ENCODE data around the gene F2R.
A peak's percentile ranks its signal among the peaks of the same experiment; 100 is the strongest.

F2R gene

DNA sequence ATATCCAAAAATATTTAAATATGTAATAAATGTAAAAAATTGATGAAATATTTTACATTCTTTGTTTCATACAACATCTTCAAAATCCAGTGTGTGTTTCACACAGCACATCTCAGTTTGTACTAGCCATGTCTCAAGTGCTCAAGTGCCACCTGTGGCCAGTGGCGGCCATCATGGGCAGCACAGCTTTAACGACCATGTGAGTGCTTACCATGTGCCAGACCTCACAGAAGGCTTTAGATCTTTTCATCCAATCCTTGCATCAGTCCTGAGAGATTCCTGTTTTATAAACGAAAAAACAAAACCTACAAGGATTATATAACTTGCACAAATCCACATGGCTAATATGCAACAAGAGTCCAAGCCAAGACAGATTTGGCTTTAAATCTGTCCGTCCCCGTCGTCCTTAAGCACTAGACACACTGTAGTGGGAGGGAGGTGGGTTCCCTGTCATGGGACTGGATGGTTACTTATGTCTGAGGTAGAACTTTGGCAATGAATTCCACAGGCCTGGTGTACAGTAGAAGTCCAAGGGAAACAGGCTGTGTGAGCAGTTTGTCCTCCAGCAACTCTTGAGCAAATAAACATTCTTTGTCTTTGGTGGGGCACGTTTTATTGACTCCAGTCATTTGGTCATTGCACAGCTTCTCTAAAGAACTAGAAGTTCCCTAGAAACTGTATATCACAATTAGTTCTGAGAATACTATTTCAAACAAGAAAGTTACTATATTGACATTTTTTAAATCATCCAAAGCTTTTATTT is 25.0 kb upstream of the F2R start:
- DNase-seq (ENCODE audit: low read depth), result no peak

DNA sequence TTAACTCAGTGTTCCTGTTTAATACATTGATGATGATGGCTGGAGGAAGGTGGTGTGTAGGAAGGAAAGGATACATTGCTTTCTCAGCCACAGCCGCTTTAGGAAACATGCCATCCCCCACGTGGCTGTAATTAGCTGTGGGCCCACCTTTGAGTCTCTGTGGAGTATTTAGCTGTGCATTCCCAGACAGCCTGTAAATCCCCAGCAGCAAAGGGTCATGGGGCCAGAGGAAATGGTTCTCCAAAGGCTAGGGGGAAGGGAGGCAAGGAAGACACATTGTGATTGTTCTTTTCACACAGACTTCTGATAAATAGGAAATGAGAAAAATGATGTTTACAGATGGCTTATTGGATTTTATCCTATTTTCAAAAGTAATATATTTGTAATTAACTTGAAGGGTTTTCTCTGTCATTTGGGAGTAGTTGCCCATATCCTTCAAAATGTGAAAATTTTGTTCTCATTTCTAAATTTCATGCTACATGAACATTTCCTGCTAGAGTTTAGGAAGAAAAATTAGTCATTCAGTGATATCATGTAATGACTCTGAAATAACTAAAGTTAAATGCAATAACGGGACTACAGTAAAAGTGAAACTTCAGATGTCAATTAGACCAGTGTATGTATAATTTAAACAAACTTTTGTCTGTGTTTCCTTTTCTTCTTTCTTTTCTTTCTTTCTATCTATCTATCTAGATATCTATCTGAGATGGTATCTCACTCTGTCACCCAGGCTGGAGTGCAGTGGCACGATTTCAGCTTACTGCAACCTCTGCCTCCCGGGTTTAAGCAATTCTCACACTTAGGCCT is 24.3 kb upstream of the F2R start:
- DNase-seq (ENCODE audit: low read depth), result no peak

DNA sequence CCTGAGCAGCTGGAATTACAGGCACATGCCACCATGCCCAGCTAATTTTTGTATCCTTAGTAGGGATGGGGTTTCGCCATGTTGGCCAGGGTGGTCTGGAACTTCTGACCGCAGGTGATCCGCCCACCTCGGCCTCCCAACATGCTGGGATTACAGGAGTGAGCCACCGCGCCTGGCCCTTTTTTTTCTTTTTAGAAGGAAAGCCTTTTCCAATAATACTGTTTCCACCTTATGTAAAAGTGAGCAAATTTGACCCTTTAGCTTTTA is 23.7 kb upstream of the F2R start:
- DNase-seq (ENCODE audit: low read depth), result no peak

DNA sequence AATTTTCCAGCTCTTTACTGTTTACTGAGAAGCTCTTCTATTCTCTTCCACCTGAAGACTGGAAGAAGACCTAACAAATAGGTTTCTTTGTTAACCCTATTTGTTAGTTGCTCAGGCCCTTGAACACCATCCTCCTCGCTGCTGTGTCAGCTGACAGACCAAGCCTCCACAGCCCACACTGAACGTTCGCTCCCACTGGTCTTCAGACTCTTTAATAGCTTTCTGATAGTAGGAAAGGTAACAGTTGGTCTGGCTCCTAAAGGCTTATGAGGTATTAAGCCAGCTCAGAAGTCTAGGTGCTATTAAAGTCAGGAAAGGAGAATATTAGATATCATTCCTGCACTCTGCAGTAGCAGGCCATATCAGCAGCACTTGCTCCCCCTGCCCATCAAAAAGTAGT is 23.3 kb upstream of the F2R start:
- no peak for DNase-seq (ENCODE audit: low read depth)

DNA sequence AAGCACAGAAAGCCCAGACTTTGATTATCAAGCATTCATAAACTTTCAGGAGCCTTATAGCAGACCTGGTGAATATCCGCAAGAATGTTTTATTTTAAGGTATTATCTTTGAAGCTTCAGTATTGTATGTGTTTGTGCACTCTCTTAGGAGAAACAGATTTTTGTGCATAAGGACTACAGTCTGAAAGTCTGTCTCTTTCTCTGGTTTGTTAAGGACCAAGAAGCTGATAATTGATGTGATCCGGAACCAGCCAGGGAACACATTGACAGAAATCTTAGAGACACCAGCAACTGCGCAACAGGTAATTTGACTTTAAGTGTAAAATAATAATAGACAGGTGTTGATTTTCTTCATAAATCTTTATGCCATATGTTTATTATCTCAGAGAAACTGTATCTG is 22.8 kb upstream of the F2R start:
- no peak for DNase-seq (ENCODE audit: low read depth)

DNA sequence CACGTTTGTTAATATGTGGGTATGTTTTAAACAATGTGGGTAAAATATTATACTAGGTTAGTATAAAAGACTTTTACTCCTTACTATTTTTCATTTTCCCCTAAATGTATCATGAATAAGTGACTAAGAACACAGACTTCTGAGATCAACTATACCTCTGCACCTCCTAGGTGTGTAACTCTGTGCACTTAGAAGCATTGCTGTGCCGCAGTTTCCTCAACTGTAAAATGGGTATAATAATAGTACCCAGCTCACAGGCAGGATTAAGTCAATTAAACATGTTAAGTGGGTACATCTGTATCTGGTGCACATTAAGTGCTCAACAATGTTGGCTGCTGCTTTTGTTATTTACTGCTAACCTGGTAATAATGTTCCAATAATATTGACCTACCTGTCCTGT is 21.6 kb upstream of the F2R start:
- no peak for DNase-seq (ENCODE audit: low read depth)

DNA sequence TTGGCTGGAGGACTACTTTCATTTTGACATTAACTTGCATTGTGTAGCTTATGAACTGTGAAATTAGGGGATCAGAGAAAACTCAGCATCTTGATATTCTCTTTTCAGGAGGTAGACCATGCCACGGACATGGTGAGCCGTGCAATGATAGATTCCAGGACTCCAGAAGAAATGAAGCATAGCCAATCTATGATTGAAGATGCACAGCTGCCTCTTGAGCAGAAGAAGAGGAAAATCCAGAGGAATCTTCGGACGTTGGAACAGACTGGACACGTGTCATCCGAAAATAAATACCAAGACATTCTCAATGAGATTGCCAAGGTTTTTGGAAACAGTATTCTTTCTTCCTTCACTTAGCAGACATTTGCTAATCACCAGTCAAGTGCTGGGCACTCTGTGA is 20.6 kb upstream of the F2R start:
- DNase-seq (ENCODE audit: low read depth), result no peak

DNA sequence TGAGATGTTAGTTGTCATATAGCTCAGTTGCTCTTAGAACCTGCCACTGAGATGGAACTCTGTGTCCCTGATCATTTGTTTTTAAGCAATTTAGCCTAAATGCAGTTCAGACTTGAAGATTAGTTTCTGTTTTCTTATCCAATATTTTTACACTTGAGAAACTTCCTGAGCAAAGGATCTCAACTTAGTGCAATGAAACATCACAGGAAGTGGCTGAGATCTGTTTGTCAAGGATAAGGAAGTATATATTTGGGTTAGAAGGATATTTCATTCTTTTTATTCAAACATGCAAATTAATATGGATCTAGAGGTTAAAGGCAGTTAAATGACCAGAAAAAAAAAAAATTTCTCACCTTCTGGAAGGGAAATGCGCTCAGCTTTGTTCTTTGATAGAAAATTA is 19.7 kb upstream of the F2R start:
- no peak for DNase-seq (ENCODE audit: low read depth)

DNA sequence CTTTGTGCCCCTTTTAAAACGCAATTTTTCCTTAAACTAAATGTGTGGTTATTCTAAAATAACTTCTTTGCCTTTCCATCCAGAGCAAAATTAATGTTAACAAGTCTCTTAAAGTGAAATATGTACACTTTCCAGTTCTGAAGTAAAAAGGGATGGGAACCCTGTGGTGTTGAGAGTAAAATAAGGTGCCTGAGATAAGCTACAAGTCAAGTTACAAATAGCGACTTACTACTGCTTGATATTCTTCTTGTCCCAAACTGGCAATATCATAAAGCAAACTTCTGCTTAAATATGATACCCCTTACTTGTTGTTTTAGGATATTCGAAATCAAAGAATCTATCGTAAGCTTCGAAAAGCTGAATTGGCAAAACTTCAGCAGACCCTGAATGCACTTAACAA is 18.3 kb upstream of the F2R start:
- no peak for DNase-seq (ENCODE audit: low read depth)

DNA sequence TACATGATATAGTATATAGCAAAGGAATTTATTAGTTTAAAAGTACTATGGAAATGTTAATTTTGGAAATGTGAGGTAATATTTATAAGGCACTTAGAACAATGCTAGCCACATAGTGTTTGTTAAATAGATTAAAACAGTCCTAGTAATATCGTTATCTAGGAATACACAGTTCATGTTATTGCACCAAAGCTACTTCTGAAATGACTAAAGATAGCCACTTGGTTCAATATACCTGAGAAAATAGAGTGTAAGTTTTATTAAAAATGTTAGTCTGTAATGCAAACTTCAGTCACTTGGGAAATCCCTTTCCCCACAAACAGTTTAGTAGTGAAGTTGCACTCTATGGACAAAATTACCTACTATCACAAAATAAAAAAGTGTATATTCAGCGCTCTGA is 15.4 kb upstream of the F2R start:
- DNase-seq (ENCODE audit: low read depth), result no peak

DNA sequence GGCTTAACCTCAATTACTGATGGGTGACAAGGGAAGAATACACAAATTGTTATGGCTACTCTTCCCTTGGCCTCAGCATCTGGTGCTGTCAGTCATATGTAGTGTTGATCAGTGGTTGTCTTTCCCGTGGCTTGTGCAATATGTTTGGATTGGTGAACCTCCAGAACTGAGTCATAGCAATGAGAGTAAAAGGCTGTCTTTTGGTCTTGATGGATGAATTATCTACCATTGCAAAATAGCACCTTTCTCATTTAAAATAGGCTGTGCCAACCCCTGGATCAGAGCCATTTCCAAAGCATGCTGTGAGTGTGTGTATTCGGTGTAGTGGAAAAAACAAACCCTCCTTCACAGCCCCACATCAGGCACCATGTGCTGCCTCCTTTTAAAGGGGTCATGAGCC is 14.6 kb upstream of the F2R start:
- no peak for DNase-seq (ENCODE audit: low read depth)

DNA sequence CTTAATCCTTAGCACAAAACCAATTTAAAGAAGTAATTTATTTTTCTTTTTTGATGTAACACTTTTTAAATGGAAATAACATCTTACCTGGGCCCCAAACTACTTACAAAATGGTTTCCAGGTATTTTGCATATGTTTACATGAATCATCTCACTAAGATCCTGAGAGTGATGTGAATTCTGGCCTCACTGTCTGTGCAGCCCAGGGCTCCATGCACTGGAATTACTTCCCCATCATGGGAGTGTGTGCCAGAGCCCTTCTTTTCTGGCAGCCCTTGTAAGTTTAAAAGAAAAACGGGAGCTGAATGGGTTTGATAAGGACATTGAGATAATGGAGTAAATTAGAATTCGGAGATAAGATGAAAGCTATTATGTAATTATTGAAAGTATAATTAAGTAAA is 12.2 kb upstream of the F2R start:
- DNase-seq (ENCODE audit: low read depth), result no peak

DNA sequence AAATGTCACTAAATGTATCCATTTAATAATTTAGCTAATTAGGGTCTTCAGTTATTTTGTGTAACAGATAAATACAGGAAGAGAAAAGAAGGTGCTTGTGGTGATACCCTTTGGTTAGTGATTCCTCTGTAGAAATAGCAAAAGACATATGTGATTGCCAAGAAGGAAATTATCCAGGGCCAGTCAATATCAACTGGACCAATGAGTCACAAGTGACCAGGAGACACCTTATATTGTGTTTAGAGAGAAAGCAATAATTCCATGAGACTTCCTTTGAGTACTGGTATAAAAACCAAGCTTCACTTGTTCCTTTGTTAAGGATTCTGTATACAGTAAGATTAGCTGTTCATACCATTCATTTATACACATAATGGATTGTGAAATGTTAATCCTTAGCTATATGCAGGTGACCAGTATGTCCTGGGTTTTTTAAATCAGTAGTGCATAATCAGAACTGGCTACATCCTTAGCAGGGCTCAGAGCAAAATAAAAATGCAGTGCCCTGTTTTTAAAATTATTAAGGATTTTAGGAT is 11.7 kb upstream of the F2R start:
- DNase-seq (ENCODE audit: low read depth), result no peak

DNA sequence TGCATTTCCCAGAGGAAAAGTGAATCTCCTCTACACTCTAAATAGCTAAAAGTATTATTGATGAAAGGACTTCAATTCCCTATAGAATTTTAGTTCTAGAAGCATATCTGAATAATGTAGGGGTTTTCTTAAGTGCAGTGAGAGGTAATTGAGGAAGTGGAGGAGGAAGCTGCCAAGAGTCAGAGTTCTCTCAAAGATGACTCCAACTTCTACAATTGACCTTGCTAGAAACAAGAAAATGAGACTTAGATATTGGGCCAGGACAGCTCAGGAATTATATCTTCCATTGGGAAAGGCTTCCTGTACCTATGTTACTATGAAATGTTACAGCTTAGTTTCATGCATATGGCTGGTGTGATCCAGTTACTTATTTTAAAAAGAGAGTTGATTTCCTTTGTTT is 10.4 kb upstream of the F2R start:
- DNase-seq (ENCODE audit: low read depth), result no peak

DNA sequence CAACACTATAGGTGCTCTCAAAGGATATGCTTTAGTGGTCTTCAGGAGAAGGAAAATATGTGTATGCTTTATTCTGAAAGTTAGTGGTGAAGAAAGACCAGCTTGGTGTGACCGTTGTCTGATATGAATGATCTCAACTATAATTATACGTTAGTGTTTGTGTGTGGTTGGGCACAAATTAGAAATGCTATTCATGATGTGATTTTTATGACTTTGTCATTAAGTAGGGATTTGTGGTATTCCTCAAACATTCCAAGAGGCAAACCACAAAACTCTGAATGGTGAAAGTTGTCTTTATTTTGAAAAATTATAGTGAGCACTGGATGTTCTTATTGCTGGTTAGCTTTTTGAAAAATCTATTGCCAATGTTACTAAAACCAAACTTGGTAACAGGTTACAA is 6.2 kb upstream of the F2R start:
- DNase-seq (ENCODE audit: low read depth), result peak; percentile 73

DNA sequence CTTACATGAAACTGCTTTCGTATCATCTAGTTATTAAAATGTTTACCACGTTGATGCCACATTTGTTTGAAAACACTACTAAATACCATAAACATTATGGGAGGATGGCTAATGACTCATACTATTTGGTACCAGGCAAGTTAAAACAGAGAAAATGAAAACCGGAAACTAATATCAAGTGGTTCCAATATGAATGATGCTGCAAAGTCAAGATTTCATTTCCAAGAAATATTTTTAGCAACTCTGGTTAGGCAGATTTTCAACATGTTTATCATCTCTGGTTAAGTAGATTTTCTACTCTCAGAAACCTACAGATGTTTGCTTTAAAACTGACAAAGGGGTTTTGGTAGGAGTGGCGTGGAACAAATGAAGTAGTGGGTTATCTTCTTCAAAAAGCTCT is 4.9 kb upstream of the F2R start:
- no peak for DNase-seq (ENCODE audit: low read depth)

DNA sequence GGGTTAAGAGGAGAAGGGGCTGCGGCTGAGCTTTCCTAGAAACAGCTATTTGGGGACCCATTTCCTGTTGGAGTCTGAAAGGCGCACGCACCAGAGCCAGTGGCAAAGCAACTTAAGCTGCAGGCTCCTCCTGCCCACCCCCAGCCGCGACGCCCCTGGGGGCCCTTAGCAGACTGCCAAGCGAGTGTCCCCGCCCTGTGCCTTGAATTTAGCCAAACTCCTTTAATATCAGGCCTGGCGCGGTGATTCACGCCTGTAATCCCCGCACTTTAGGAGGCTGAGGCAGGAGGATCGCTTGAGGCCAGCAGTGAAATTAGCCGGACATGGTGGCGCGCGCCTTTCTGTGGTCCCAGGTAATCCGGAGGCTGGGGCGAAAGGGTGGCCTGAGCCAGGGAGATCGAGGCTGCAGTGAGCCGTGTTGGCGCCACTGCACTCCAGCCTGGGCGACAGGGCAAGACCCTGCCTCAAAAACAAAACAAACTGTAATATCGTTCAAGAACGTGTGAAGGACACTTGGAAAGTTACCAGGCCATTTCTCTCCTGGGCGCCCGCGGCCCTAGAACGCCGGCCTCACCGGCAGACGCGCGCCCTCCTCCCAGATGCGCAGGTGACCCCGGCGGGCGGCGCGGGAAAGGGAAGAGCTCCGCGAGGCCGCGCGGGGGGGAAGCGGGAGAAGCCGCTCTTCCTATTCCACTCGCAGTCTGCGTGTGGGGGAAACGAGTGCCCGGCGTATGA is 1.0 kb upstream of the F2R start:
- DNase-seq (ENCODE audit: low read depth), result no peak

DNA sequence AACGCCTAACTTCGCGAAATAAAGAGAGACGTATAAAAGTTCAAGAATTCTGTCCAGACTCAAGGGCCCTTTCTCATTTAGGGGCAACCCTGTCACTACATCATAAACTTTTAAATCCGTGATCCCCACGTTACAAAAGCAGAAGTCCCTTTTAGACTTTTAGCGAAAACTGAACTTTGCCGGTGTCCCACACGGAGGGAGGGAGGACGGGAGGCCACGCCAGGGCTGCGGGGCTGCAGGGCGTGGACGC is 515 bp upstream of the F2R start:
- DNase-seq (ENCODE audit: low read depth), result no peak

DNA sequence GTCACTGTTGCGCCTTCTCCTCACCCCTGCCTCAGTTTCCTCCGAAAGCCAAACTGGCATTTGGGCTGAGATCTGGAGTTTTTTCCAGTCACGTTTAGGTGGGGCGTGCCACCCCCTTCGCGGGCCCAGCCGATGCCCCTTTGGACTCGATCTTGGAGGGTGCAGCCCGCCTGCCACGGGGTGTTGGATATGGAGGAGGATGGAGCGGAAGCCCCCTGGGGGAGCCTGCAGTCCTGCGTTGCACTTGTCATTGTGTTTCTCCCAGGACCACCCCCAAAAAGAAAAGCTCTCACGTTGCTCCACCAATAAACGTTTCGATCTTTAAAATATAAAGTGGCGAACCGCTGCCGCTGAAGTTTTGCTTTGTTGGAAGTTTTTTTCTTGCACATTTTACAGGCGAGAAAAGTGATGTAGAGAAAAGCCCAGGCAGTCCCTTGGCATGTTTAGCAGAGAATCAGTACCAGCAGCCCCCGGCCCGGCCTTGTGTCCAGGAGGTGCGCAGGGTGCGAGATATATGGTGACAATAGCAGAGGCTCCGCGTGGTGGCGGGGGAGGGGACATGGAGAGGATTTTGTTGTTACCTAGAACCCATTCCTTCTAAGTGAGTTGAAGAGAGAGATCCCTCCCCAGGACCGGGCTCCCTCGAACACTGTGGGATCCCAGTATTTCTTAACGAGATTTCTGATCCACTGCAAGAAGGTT is 681 bp downstream of the F2R start:
- no peak for DNase-seq (ENCODE audit: low read depth)

DNA sequence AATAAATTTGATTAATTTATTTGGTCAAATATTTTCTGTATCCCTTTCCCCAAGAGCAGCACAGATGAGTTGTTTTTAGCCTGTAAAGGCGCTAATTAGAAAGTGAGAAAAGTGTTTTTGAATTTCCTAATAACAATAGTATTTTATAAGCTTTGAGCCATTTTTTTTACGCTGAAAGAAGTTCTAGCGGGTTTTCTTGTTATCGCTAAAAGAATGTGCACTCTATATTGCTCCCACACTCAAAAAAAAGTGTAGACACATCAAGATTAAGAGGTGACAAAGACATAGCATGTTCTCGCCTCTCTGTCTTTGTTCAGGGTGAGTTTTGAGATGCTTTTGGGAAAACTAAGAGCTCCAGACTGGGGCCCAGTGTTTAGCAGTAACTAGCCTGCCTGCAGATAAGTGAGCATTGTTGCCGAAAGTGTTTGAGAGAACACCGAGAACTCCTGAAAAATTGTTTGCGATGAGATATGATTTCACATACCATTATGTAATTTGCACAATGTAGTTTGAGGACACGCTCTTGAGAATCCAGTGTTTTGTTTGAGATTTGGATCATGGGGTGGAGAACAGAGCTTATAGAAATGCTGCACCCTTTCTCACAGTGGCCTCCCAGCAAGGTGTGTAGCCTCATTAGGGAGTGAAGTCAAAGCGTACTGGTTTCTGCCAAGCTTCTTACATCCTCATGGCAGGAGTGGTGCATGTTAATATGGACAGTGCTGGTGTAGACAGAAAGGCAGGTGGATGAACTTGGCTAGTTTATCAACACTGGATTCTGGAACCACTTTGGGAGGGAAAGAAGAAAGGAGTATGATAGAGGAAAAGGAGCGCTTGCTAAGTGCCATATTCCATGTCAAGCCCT is 1.5 kb downstream of the F2R start:
- DNase-seq (ENCODE audit: low read depth), result no peak

DNA sequence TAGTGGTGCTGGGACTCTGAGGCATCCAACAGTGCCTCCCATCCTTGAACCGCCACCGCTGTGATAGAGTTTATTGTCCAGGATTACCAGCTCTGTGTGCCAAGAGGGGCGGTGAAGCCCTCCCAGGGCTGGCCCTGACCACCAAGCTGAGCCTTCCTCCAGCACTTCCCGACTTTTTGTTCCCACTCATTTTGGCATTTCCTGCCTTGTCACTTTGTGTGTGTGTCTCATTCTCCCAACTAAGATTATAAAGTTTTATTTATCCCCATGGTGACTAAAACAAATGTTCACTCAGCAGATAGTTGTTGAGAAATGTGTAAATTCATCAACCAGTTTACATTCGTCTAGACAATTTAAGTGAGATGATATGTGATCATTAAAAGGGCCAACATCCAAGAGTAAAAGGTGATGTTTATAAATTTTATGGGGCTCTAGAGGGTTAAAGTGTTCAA is 2.5 kb downstream of the F2R start:
- no peak for DNase-seq (ENCODE audit: low read depth)

DNA sequence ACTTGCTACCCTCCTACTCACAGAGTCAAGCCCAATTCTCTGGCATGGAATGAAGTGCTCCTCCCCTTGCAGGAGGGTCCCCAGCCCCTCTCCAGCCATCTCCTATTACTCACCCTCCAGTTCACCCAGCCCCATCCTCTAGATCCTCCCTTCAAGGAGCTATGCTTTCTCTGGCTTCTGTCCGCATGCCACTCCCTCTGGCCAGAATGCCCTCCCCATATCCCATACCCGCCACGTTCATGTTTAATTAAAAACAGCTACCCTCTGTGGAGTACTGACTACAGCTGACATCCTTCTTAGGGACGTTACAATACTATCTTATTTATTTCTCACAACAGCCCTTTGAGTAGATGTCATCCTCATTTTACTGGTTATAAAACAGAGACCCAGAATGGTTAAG is 3.0 kb downstream of the F2R start:
- no peak for DNase-seq (ENCODE audit: low read depth)

Data from GM04503 (cell line).